AG04449 (cell line): Measurements from ENCODE around the gene ABLIM1.

Experiments
- CTCF ChIA-PET: fragments of 350-600 bp; formaldehyde crosslinking; extraction: SDS; loops from one replicate; lab custom pipeline; 2021; ENCODE audit warnings: antibody characterized with exemption; lab: Yijun Ruan, JAX
- POLR2A ChIA-PET: fragments of 400-600, 350-600 bp; formaldehyde crosslinking; extraction: SDS; loops from one replicate; lab custom pipeline; 2020; ENCODE audit warnings: antibody characterized with exemption, inconsistent platforms; lab: Yijun Ruan, JAX
- DNase-seq: peaks from one replicate; pipeline ENCODE4 v3.0.0-alpha.2; 2010; ENCODE audit warnings: low read depth, low spot score
- H3K4me3 ChIP-seq: 2 replicates; pipeline ENCODE4 v1.5.1; 2011; ENCODE audit warnings: low read depth, mild to moderate bottlenecking, control low read depth, low read length
- TF ChIP-seq, protein P1 (sequence below): IDR thresholded peaks from one replicate; pipeline ENCODE4 v1.5.1; 2011; ENCODE audit warnings: mild to moderate bottlenecking, moderate library complexity, low read length, control low read depth, inconsistent platforms; ENCODE audit not compliant: insufficient read depth; ENCODE audit errors: missing control alignments

The ABLIM1 gene

DNA sequence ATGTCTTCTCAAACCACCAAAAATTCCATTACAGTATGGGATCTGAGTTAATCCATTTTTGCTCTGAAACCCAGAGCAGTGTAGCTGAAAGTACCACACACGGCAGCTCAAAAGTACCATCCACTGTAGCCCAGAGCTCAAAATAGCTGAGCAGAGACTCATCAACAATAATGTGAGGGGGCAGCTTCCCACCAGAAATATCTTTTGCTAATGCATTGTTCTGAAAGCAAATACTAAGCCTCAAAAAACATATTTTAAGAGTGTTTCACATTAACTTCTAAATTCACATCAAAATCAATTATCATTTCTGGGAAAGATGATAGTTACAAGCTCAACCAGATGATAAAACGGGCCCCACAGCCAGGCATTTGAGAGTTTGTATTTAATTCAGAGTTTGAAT lies 73.7 kb downstream of the ABLIM1 start:
- H3K4me3 ChIP-seq, result no peak overlapping the region
- DNase-seq, result peak; percentile 28
- CTCF ChIA-PET, result interaction anchor here (0.8 to 1.8 kb wide), 2 partner anchors 22 to 118 kb away, joined by 3 to 4 read pairs; no protein-coding TSS in a partner anchor
- TF ChIP-seq, protein P1, sequence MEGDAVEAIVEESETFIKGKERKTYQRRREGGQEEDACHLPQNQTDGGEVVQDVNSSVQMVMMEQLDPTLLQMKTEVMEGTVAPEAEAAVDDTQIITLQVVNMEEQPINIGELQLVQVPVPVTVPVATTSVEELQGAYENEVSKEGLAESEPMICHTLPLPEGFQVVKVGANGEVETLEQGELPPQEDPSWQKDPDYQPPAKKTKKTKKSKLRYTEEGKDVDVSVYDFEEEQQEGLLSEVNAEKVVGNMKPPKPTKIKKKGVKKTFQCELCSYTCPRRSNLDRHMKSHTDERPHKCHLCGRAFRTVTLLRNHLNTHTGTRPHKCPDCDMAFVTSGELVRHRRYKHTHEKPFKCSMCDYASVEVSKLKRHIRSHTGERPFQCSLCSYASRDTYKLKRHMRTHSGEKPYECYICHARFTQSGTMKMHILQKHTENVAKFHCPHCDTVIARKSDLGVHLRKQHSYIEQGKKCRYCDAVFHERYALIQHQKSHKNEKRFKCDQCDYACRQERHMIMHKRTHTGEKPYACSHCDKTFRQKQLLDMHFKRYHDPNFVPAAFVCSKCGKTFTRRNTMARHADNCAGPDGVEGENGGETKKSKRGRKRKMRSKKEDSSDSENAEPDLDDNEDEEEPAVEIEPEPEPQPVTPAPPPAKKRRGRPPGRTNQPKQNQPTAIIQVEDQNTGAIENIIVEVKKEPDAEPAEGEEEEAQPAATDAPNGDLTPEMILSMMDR, result no peak
- POLR2A ChIA-PET, result no interaction called here

DNA sequence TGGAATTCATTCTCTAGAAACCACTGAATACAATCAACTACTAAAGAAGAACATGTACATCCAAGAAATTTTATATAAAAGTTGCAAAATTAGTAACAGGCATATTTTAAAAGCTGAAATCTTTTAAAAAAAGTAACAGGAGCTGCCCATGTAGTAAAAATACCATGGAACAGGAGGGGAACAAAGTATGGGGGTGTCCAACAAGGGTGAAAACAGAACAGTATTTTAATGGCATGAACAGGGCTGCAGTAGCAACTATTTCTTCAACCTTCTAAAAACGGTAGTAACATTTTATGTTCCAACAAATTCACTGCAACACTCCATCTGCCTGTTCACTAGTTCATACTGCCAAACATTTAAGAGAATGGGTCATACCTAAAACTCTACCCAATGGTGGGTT lies 77.0 kb downstream of the ABLIM1 start:
- TF ChIP-seq, protein P1, result no peak
- no peak overlapping the region for H3K4me3 ChIP-seq
- CTCF ChIA-PET, result interaction anchor here (1.0 to 1.3 kb wide), 2 partner anchors 9 to 205 kb away, joined by 3 to 4 read pairs; no protein-coding TSS in a partner anchor
- no peak for DNase-seq
- POLR2A ChIA-PET, result no interaction called here

DNA sequence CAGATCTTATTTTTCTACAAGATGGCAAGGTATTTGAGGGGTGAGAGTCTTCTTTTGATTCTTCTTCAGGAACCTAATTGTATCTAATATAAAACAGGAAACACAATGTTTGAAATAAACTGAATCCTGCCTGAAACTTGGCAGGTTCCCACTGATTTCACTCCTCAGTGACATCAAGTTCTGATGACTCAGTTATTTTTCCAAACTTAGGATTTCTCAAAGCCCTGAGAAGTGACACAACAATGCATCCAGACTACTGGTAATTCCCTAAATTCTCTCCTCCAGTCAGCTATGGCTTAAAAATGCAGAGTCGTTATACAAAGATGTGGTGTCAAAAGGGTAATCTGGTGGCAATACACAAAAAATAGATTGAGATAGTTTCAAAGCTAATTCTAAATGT lies 80.9 kb downstream of the ABLIM1 start:
- CTCF ChIA-PET, result interaction anchor here (0.7 to 1.9 kb wide), 3 partner anchors 12 to 127 kb away, joined by 3 to 7 read pairs (median 4); no protein-coding TSS in a partner anchor
- POLR2A ChIA-PET, result no interaction called here
- peak; percentile 78 for DNase-seq
- no peak overlapping the region for H3K4me3 ChIP-seq
- TF ChIP-seq, protein P1, result no peak

DNA sequence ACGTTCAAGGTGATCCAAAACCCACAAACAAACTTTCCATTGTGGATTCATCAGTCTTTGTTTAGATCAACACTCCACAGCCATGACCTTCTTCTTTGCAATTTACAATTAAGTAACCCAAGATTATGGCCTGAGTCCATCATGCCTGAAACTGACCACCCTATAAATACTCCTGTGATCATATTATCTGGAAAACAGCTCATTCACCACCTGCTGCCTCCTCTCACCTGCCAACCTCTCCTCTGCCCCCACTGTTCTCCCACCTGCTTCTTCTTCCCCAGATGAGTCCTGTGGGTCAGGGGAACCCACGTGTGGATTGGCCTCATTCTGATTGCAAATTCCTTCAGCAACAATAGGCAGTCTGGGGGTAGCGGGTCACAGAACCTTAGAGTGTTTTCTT lies 81.4 kb downstream of the ABLIM1 start:
- no peak overlapping the region for H3K4me3 ChIP-seq
- POLR2A ChIA-PET, result no interaction called here
- DNase-seq, result no peak
- CTCF ChIA-PET, result interaction anchor here (0.7 to 1.9 kb wide), 2 partner anchors 12 to 29 kb away, joined by 3 to 4 read pairs; no protein-coding TSS in a partner anchor
- TF ChIP-seq, protein P1, result no peak

DNA sequence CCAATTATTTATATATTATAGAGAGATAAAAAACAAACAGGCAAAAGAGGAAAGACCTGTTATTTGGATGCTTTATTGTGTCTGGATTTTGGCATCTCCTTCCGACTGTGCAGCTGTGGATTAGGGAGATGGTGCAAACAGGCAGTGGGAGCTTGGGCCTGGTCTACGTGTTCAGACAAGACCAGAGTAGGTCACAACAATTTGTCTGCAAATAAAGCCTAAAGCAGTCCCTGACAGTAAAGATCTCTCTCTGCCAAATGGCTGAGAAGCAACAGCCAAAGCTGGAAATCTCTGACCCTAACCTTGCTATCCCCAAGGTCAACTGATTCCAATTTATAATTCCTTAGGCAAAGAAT lies 82.0 kb downstream of the ABLIM1 start:
- TF ChIP-seq, protein P1, result no peak
- no peak for DNase-seq
- H3K4me3 ChIP-seq, result no peak overlapping the region
- CTCF ChIA-PET, result interaction anchor here (1.9 kb wide), 1 partner anchor 28 kb away, joined by 4 read pairs; no protein-coding TSS in a partner anchor
- POLR2A ChIA-PET, result no interaction called here

DNA sequence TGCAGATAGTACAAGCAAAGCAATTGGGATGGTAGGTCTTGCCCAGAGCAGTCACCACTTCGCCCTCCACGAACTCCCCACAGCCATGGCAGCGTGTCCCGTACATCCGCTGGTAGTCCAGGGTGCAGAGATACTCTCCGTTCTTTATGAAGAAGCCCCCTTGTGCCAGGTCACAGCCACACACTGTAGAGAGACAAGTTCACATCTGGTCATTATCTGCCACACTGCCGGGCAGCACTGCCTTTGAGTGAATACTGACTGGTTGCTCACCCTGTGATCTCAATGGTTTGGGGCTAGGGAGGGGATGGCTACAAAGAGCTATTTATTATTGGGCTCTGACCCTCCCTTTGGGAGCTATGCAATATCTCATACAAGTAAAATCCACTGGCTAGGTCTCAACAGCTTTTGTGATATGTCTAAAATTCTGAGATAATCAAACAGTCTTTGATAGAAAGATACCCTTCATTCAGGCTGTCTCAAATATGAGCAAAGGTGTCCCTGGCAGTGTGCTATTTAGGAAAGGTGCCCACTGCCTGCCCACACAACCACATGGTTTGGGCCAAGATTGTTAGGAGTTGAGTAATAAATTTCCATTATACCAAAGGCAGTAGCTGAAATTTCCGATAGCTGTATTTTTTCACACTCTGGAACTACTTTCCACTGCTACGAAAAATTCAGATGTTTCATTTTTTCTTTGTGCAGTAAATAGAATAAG lies 82.5 kb downstream of the ABLIM1 start:
- no peak overlapping the region for H3K4me3 ChIP-seq
- DNase-seq, result no peak
- ChIA-PET CTCF (interaction anchor here (1.0 to 1.9 kb wide), 2 partner anchors 17 to 28 kb away, joined by 3 to 4 read pairs; no protein-coding TSS in a partner anchor), POLR2A (no interaction called here)
- TF ChIP-seq, protein P1, result no peak
